ENCODE results near the gene LRRC30.
A peak's percentile ranks its signal among the peaks of the same experiment; 100 is the strongest.

LRRC30 gene

DNA sequence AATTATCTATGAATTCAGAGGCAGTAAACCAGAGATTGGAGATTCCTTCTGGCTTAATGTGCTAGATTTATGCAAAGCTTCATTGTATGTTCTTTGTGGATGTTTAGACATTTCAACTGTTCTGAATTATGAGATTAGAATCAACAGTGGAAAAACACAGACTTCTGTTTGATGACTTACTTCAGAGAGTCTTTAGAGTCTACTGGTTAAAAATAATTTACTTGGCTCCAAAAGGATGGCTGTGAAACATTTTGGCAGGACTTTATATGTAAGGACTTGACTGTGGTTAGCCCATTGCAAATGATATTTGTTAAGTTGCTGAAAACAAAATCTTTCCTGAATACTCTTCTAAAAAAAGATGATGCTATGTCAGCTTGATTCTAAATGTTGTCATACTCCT is 25.5 kb upstream of the LRRC30 start:
- H3K27me3 ChIP-seq (ENCODE audit: control insufficient read depth, insufficient read depth, low read length) = no peaks in the 10 kb centered on the region
- H3K9me3 ChIP-seq (ENCODE audit: control insufficient read depth, insufficient read depth, low read length) = no peaks in the 10 kb centered on the region
- no peak for DNase-seq (ENCODE audit: low read depth, low spot score)
- H3K36me3 ChIP-seq (ENCODE audit: control insufficient read depth, insufficient read depth, low read length) = no peaks in the 10 kb centered on the region
- H3K4me3 ChIP-seq (ENCODE audit: low read length) = no peak overlapping the region
- no peak overlapping the region for H3K27ac ChIP-seq (ENCODE audit: low read length)
- H3K4me1 ChIP-seq (ENCODE audit: control insufficient read depth, insufficient read depth, low read length) = no peaks in the 10 kb centered on the region

- Histone ChIP-seq H3K9me3 (ENCODE audit: control insufficient read depth, insufficient read depth, low read length) (no peaks in the 10 kb centered on the region), H3K27ac (ENCODE audit: low read length) (no peak overlapping the region), H3K27me3 (ENCODE audit: control insufficient read depth, insufficient read depth, low read length) (no peaks in the 10 kb centered on the region), H3K4me1 (ENCODE audit: control insufficient read depth, insufficient read depth, low read length) (no peaks in the 10 kb centered on the region), H3K36me3 (ENCODE audit: control insufficient read depth, insufficient read depth, low read length) (no peaks in the 10 kb centered on the region), H3K4me3 (ENCODE audit: low read length) (no peak overlapping the region)
- DNase-seq (ENCODE audit: low read depth, low spot score) = no peak
- no CpG with 5 or more reads among the region's 6 CpGs for WGBS (ENCODE audit: insufficient coverage, insufficient read length)
Observed at GRCh38 chr18:7206217-7206616, 24.7 kb upstream of the LRRC30 start.

- H3K4me1 ChIP-seq (ENCODE audit: control insufficient read depth, insufficient read depth, low read length) = no peaks in the 10 kb centered on the region
- H3K4me3 ChIP-seq (ENCODE audit: low read length) = no peak overlapping the region
- H3K36me3 ChIP-seq (ENCODE audit: control insufficient read depth, insufficient read depth, low read length) = no peaks in the 10 kb centered on the region
- no peak for DNase-seq (ENCODE audit: low read depth, low spot score)
- no peaks in the 10 kb centered on the region for H3K27me3 ChIP-seq (ENCODE audit: control insufficient read depth, insufficient read depth, low read length)
- H3K9me3 ChIP-seq (ENCODE audit: control insufficient read depth, insufficient read depth, low read length) = no peaks in the 10 kb centered on the region
- no peak overlapping the region for H3K27ac ChIP-seq (ENCODE audit: low read length)
- no CpG with 5 or more reads among the region's 4 CpGs for WGBS (ENCODE audit: insufficient coverage, insufficient read length)
Observed at GRCh38 chr18:7207366-7207915, 23.4 kb upstream of the LRRC30 start.

- Histone ChIP-seq H3K27me3 (ENCODE audit: control insufficient read depth, insufficient read depth, low read length) (no peaks in the 10 kb centered on the region), H3K27ac (ENCODE audit: low read length) (no peak overlapping the region), H3K4me3 (ENCODE audit: low read length) (no peak overlapping the region), H3K9me3 (ENCODE audit: control insufficient read depth, insufficient read depth, low read length) (no peaks in the 10 kb centered on the region), H3K4me1 (ENCODE audit: control insufficient read depth, insufficient read depth, low read length) (no peaks in the 10 kb centered on the region), H3K36me3 (ENCODE audit: control insufficient read depth, insufficient read depth, low read length) (no peaks in the 10 kb centered on the region)
- peak; percentile 79 for DNase-seq (ENCODE audit: low read depth, low spot score)
- WGBS (ENCODE audit: insufficient coverage, insufficient read length) = no CpG with 5 or more reads among the region's 5 CpGs
Observed at GRCh38 chr18:7221424-7222155, 9.3 kb upstream of the LRRC30 start.

GRCh38 chr18:7224198-7224597 is 6.7 kb upstream of the LRRC30 start:
- H3K27ac ChIP-seq (ENCODE audit: low read length) = no peak overlapping the region
- DNase-seq (ENCODE audit: low read depth, low spot score) = no peak
- no peaks in the 10 kb centered on the region for H3K9me3 ChIP-seq (ENCODE audit: control insufficient read depth, insufficient read depth, low read length)
- H3K4me3 ChIP-seq (ENCODE audit: low read length) = no peak overlapping the region
- WGBS (ENCODE audit: insufficient coverage, insufficient read length) = no CpG with 5 or more reads among the region's 3 CpGs
- no peaks in the 10 kb centered on the region for H3K36me3 ChIP-seq (ENCODE audit: control insufficient read depth, insufficient read depth, low read length)
- no peaks in the 10 kb centered on the region for H3K27me3 ChIP-seq (ENCODE audit: control insufficient read depth, insufficient read depth, low read length)
- no peaks in the 10 kb centered on the region for H3K4me1 ChIP-seq (ENCODE audit: control insufficient read depth, insufficient read depth, low read length)

DNA sequence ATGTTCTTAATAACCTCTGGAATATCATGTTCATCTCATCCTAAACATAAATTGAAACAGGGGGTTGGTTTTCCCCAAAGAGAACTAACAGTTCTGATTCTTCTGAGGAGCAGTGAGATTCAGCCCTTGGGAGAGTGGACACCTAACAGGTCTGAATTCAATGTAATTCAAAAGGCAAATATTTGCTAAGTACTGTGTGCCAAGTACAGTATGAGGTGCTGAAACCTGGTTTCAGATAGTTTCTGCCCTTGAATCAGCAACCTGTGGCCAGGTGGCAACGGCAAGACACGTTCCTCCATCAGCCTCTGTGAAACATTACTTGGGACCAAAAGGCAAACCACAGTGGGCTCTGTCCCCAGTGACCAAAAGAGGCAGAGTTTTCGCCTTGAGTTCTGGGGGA is 1.3 kb downstream of the LRRC30 start:
- H3K4me1 ChIP-seq (ENCODE audit: control insufficient read depth, insufficient read depth, low read length) = no peaks in the 10 kb centered on the region
- H3K27ac ChIP-seq (ENCODE audit: low read length) = no peak overlapping the region
- WGBS (ENCODE audit: insufficient coverage, insufficient read length) = no CpG with 5 or more reads among the region's 3 CpGs
- H3K4me3 ChIP-seq (ENCODE audit: low read length) = no peak overlapping the region
- no peak for DNase-seq (ENCODE audit: low read depth, low spot score)
- H3K27me3 ChIP-seq (ENCODE audit: control insufficient read depth, insufficient read depth, low read length) = no peaks in the 10 kb centered on the region
- H3K36me3 ChIP-seq (ENCODE audit: control insufficient read depth, insufficient read depth, low read length) = no peaks in the 10 kb centered on the region
- H3K9me3 ChIP-seq (ENCODE audit: control insufficient read depth, insufficient read depth, low read length) = no peaks in the 10 kb centered on the region

GRCh38 chr18:7233134-7233810 is 2.4 kb downstream of the LRRC30 start:
- Histone ChIP-seq H3K27me3 (ENCODE audit: control insufficient read depth, insufficient read depth, low read length) (no peaks in the 10 kb centered on the region), H3K4me1 (ENCODE audit: control insufficient read depth, insufficient read depth, low read length) (no peaks in the 10 kb centered on the region), H3K36me3 (ENCODE audit: control insufficient read depth, insufficient read depth, low read length) (no peaks in the 10 kb centered on the region), H3K27ac (ENCODE audit: low read length) (no peak overlapping the region), H3K4me3 (ENCODE audit: low read length) (no peak overlapping the region), H3K9me3 (ENCODE audit: control insufficient read depth, insufficient read depth, low read length) (no peaks in the 10 kb centered on the region)
- WGBS (ENCODE audit: insufficient coverage, insufficient read length) = no CpG with 5 or more reads among the region's 8 CpGs
- no peak for DNase-seq (ENCODE audit: low read depth, low spot score)

DNA sequence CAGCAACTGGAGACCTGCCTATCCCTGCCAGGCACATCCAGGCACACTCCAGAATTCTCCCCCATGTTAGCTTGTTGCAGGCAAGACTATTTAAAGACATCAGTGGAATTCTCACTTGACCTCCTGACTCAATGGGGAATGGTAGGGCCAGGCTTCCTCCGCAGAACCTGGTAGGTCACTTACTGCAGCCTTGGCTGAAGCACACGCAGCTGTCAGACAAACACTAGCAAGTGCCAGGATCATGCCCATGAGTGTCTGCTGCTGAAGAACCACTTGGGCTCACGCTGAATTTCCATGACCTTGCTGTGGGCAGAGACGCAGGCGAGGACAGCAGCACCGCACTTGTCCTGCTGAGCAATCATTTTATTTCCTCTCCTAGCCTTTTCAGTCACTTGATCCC is 3.2 kb downstream of the LRRC30 start:
- Histone ChIP-seq H3K4me1 (ENCODE audit: control insufficient read depth, insufficient read depth, low read length) (no peaks in the 10 kb centered on the region), H3K27me3 (ENCODE audit: control insufficient read depth, insufficient read depth, low read length) (no peaks in the 10 kb centered on the region), H3K36me3 (ENCODE audit: control insufficient read depth, insufficient read depth, low read length) (no peaks in the 10 kb centered on the region), H3K9me3 (ENCODE audit: control insufficient read depth, insufficient read depth, low read length) (no peaks in the 10 kb centered on the region), H3K4me3 (ENCODE audit: low read length) (no peak overlapping the region), H3K27ac (ENCODE audit: low read length) (no peak overlapping the region)
- no peak for DNase-seq (ENCODE audit: low read depth, low spot score)
- no CpG with 5 or more reads among the region's 6 CpGs for WGBS (ENCODE audit: insufficient coverage, insufficient read length)

GRCh38 chr18:7234956-7235355 is 4.1 kb downstream of the LRRC30 start:
- DNase-seq (ENCODE audit: low read depth, low spot score) = no peak
- no peak overlapping the region for H3K4me3 ChIP-seq (ENCODE audit: low read length)
- no peaks in the 10 kb centered on the region for H3K4me1 ChIP-seq (ENCODE audit: control insufficient read depth, insufficient read depth, low read length)
- H3K9me3 ChIP-seq (ENCODE audit: control insufficient read depth, insufficient read depth, low read length) = no peaks in the 10 kb centered on the region
- no peaks in the 10 kb centered on the region for H3K36me3 ChIP-seq (ENCODE audit: control insufficient read depth, insufficient read depth, low read length)
- H3K27me3 ChIP-seq (ENCODE audit: control insufficient read depth, insufficient read depth, low read length) = no peaks in the 10 kb centered on the region
- no CpG with 5 or more reads among the region's 4 CpGs for WGBS (ENCODE audit: insufficient coverage, insufficient read length)
- no peak overlapping the region for H3K27ac ChIP-seq (ENCODE audit: low read length)

DNA sequence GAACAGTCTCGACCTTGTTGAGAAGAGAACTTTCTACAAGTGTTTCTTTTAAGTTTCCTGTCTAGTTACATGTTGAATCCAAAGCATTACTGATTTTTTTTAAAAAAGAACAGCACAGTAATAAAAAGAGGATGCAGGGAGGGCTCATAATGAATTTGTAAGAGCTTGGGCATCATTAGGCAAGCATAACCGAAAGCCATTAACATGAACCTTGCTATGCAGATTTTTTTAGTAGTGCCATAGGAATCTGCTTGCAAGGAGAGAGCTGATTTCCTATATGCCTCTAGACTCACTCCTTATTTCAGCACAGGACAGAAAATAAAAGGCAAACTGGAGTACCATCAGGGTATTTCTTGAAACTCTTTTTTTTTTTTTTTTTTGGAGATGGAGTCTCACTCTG is 5.2 kb downstream of the LRRC30 start:
- no peaks in the 10 kb centered on the region for H3K27me3 ChIP-seq (ENCODE audit: control insufficient read depth, insufficient read depth, low read length)
- H3K27ac ChIP-seq (ENCODE audit: low read length) = no peak overlapping the region
- no CpG with 5 or more reads among the region's 2 CpGs for WGBS (ENCODE audit: insufficient coverage, insufficient read length)

DNA sequence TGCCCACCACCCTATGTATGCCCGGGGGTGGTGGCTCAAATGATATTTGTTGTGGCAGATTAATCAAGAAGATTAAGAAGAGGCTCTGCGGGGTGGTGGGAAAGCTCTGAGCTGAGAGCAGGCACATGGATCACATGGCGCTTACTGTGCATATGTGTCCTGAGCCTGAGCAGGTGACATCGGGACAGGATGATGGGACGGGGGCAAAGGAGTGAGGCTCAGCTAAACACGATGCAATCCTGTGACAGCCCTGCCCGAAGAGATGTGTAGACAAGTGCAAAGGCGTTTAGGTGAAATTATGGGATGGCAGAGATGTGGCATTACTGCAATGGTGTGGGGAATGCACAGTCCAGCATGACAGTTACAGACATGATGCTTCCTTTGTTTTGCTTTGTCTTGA is 6.0 kb downstream of the LRRC30 start:
- Histone ChIP-seq H3K9me3 (ENCODE audit: control insufficient read depth, insufficient read depth, low read length) (no peaks in the 10 kb centered on the region), H3K27ac (ENCODE audit: low read length) (no peak overlapping the region), H3K27me3 (ENCODE audit: control insufficient read depth, insufficient read depth, low read length) (no peaks in the 10 kb centered on the region), H3K4me1 (ENCODE audit: control insufficient read depth, insufficient read depth, low read length) (no peaks in the 10 kb centered on the region), H3K36me3 (ENCODE audit: control insufficient read depth, insufficient read depth, low read length) (no peaks in the 10 kb centered on the region), H3K4me3 (ENCODE audit: low read length) (no peak overlapping the region)
- no peak for DNase-seq (ENCODE audit: low read depth, low spot score)
- WGBS (ENCODE audit: insufficient coverage, insufficient read length) = no CpG with 5 or more reads among the region's 8 CpGs

More for the DNA sequence above, 5.2 kb downstream of the LRRC30 start:
- H3K36me3 ChIP-seq (ENCODE audit: control insufficient read depth, insufficient read depth, low read length) = no peaks in the 10 kb centered on the region
- H3K4me1 ChIP-seq (ENCODE audit: control insufficient read depth, insufficient read depth, low read length) = no peaks in the 10 kb centered on the region
- H3K9me3 ChIP-seq (ENCODE audit: control insufficient read depth, insufficient read depth, low read length) = no peaks in the 10 kb centered on the region
- DNase-seq (ENCODE audit: low read depth, low spot score) = no peak
- no peak overlapping the region for H3K4me3 ChIP-seq (ENCODE audit: low read length)
